SK-N-SH (cell line): ENCODE data around the gene UCMA. TPM values are rescaled to one million over a fixed set of nuclear protein-coding genes. Genes with fewer than 3 reads are reported as not detected.

Experiments used
- CTCF ChIA-PET: fragments of 300-600, 350-600 bp; formaldehyde crosslinking; extraction: SDS; loops from one replicate; lab custom pipeline; 2021; lab: Yijun Ruan, JAX
- POLR2A ChIA-PET: fragments of 350-600 bp; sonication (Branson Sonifier 250); formaldehyde crosslinking; extraction: SDS; loops from one replicate; lab custom pipeline; 2020; ENCODE audit warnings: antibody characterized with exemption, inconsistent platforms; lab: Yijun Ruan, JAX
- DNase-seq: peaks from one replicate; pipeline ENCODE4 v3.0.0; 2012
- H2AFZ ChIP-seq: fragments of 200-600 bp; sonication (generic); 2 replicates; pipeline ENCODE4 v1.8.1; 2016; ENCODE audit warnings: antibody characterized with exemption, mild to moderate bottlenecking, low read depth
- H3F3A ChIP-seq: fragments of 200-600 bp; sonication (generic); replicated peaks from 2 replicates; pipeline ENCODE3; 2016; ENCODE audit warnings: antibody characterized with exemption, mild to moderate bottlenecking; ENCODE audit not compliant: insufficient read depth
- H3K27ac ChIP-seq, 2 experiments: fragments of 200-500 bp in 1 of 2; fragments of 200-600 bp in 1 of 2; sonication (Bioruptor generic) in 1 of 2; sonication (generic), shearing (Covaris generic) in 1 of 2; 2 replicates each; pipeline versions ENCODE4 v1.5.1 to v1.6.1; 2014 to 2016; ENCODE audit warnings: low read depth in 2 of 2, inconsistent platforms in 1 of 2, low read length in 1 of 2, mild to moderate bottlenecking in 1 of 2, mixed read lengths in 1 of 2
- H3K27me3 ChIP-seq: fragments of 200-600 bp; sonication (generic), shearing (Covaris generic); 2 replicates; pipeline ENCODE4 v1.6.1; 2016; ENCODE audit warnings: mixed run types; ENCODE audit not compliant: insufficient read depth
- H3K36me3 ChIP-seq, 2 experiments: fragments of 200-500 bp in 1 of 2; fragments of 200-600 bp in 1 of 2; sonication (Bioruptor generic) in 1 of 2; sonication (generic) in 1 of 2; replicated peaks in 1 of 2; 2 replicates each; pipeline versions ENCODE3 to v1.5.1; 2014 to 2016; ENCODE audit warnings: low read length in 1 of 2, mild to moderate bottlenecking in 1 of 2; ENCODE audit not compliant: insufficient read depth in 2 of 2, control insufficient read depth in 1 of 2
- H3K4me1 ChIP-seq, 2 experiments: fragments of 200-500 bp in 1 of 2; fragments of 200-600 bp in 1 of 2; sonication (Bioruptor generic) in 1 of 2; sonication (generic), shearing (Covaris generic) in 1 of 2; 2 replicates each; pipeline versions ENCODE4 v1.5.1 to v1.6.1; 2014 to 2016; ENCODE audit warnings: low read depth in 1 of 2, low read length in 1 of 2, mixed run types in 1 of 2; ENCODE audit not compliant: insufficient read depth in 2 of 2, control insufficient read depth in 1 of 2
- H3K4me2 ChIP-seq: fragments of 200-600 bp; sonication (generic), shearing (Covaris generic); 2 replicates; pipeline ENCODE4 v1.6.1; 2017; ENCODE audit warnings: mixed run types
- H3K4me3 ChIP-seq, 2 experiments: fragments of 200-500 bp in 1 of 2; fragments of 200-600 bp in 1 of 2; sonication (Bioruptor generic) in 1 of 2; sonication (generic), shearing (Covaris generic) in 1 of 2; 2 replicates each; pipeline versions ENCODE4 v1.5.1 to v1.8.1; 2014 to 2016; ENCODE audit warnings: low read depth in 2 of 2, inconsistent platforms in 1 of 2, low read length in 1 of 2, mild to moderate bottlenecking in 1 of 2, mixed read lengths in 1 of 2, moderate library complexity in 1 of 2
- H3K79me2 ChIP-seq: fragments of 200-600 bp; sonication (generic); 2 replicates; pipeline ENCODE4 v1.8.1; 2017; ENCODE audit warnings: mild to moderate bottlenecking; ENCODE audit not compliant: insufficient read depth
- H3K9ac ChIP-seq: fragments of 200-600 bp; sonication (generic); 2 replicates; pipeline ENCODE4 v1.6.1; 2017; ENCODE audit warnings: mixed run types
- H3K9me2 ChIP-seq: fragments of 200-600 bp; sonication (generic); 2 replicates; pipeline ENCODE4 v1.6.1; 2017; ENCODE audit warnings: mixed run types
- H3K9me3 ChIP-seq: fragments of 200-600 bp; sonication (generic); 2 replicates; pipeline ENCODE4 v1.6.1; 2017; ENCODE audit warnings: mixed run types, mild to moderate bottlenecking, moderate library complexity
- H4K20me1 ChIP-seq: fragments of 200-600 bp; sonication (generic); 2 replicates; pipeline ENCODE4 v1.6.1; 2017; ENCODE audit warnings: mild to moderate bottlenecking, mixed run types; ENCODE audit not compliant: insufficient read depth
- CHD2 ChIP-seq: fragments of 150-350 bp; IDR thresholded peaks from 2 replicates; pipeline ENCODE4 v1.6.1; 2018; ENCODE audit warnings: low read length; ENCODE audit not compliant: partially characterized antibody
- JUND ChIP-seq: IDR thresholded peaks from 2 replicates; pipeline ENCODE4 v1.4.0; 2012
- TEAD4 ChIP-seq: IDR thresholded peaks from 2 replicates; pipeline ENCODE4 v1.4.0; 2012; ENCODE audit warnings: mild to moderate bottlenecking, borderline replicate concordance; ENCODE audit not compliant: insufficient read depth
- YY1 ChIP-seq: IDR thresholded peaks from 2 replicates; pipeline ENCODE4 v1.4.0; 2012; ENCODE audit warnings: low read depth, mild to moderate bottlenecking
- WGBS: methylation state at CpG from one replicate; pipeline ENCODE4 v1.1.6; 2017; ENCODE audit warnings: low lambda C conversion rate; 5-methylcytosine and 5-hydroxymethylcytosine counted together
- polyA plus RNA-seq, 3 experiments: library from polyadenylated mRNA; depleted of rRNA; stranded (reverse); fragments of >200 nt; gene quantifications; 2 replicates each; pipeline ENCODE4 v1.2.3, GENCODE V29; 2012
- TF ChIP-seq, protein P1 (sequence below): IDR thresholded peaks from 2 replicates; pipeline ENCODE4 v1.6.1; 2012; ENCODE audit warnings: mild to moderate bottlenecking, low read depth, low read length, moderate library complexity
- TF ChIP-seq, protein P2 (sequence below): fragments of 200-600 bp; sonication (generic); IDR thresholded peaks from 2 replicates; pipeline ENCODE4 v1.6.1; 2017; ENCODE audit warnings: antibody characterized with exemption, mild to moderate bottlenecking, moderate library complexity

UCMA gene
- polyA plus RNA-seq, 1 of the 3 experiments (the other 2 are of a cell fraction): not detected

GRCh38 chr10:13224210-13224995 lies 9.8 kb downstream of the UCMA start:
- POLR2A ChIA-PET: no interaction called here
- Histone ChIP-seq H3K79me2 (no peaks in the 10 kb centered on the region), H3K4me1 (no peaks in the 10 kb centered on the region), H3K27me3 (no peaks in the 10 kb centered on the region), H3K4me2 (no peak overlapping the region), H3K9me3 (no peaks in the 10 kb centered on the region), H3K36me3 (no peaks in the 10 kb centered on the region), H2AFZ (no peak overlapping the region), H4K20me1 (no peaks in the 10 kb centered on the region), H3K27ac (no peak overlapping the region), H3K9me2 (no peaks in the 10 kb centered on the region), H3F3A (no peaks in the 10 kb centered on the region), H3K9ac (no peak overlapping the region), H3K4me3 (no peak overlapping the region)
- no peak for TF ChIP-seq CHD2
- TF ChIP-seq, protein P1, sequence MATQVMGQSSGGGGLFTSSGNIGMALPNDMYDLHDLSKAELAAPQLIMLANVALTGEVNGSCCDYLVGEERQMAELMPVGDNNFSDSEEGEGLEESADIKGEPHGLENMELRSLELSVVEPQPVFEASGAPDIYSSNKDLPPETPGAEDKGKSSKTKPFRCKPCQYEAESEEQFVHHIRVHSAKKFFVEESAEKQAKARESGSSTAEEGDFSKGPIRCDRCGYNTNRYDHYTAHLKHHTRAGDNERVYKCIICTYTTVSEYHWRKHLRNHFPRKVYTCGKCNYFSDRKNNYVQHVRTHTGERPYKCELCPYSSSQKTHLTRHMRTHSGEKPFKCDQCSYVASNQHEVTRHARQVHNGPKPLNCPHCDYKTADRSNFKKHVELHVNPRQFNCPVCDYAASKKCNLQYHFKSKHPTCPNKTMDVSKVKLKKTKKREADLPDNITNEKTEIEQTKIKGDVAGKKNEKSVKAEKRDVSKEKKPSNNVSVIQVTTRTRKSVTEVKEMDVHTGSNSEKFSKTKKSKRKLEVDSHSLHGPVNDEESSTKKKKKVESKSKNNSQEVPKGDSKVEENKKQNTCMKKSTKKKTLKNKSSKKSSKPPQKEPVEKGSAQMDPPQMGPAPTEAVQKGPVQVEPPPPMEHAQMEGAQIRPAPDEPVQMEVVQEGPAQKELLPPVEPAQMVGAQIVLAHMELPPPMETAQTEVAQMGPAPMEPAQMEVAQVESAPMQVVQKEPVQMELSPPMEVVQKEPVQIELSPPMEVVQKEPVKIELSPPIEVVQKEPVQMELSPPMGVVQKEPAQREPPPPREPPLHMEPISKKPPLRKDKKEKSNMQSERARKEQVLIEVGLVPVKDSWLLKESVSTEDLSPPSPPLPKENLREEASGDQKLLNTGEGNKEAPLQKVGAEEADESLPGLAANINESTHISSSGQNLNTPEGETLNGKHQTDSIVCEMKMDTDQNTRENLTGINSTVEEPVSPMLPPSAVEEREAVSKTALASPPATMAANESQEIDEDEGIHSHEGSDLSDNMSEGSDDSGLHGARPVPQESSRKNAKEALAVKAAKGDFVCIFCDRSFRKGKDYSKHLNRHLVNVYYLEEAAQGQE: peak; percentile 85
- DNase-seq: no peak
- WGBS: 81% methylated on average over 6 of the region's 11 CpGs
- CTCF ChIA-PET: interaction anchor here (1.3 to 1.7 kb wide), 3 partner anchors 9 to 78 kb away, joined by 3 to 5 read pairs (median 3); partner anchors contain the start of gene UCMA

GRCh38 chr10:13223241-13223640 lies 10.9 kb downstream of the UCMA start:
- DNase-seq: no peak
- H3K9me2 ChIP-seq: no peaks in the 10 kb centered on the region
- H3K36me3 ChIP-seq: no peaks in the 10 kb centered on the region
- no peaks in the 10 kb centered on the region for H3K27me3 ChIP-seq
- H3K9ac ChIP-seq: no peak overlapping the region
- H3K4me3 ChIP-seq: no peak overlapping the region
- H2AFZ ChIP-seq: no peak overlapping the region
- CTCF ChIA-PET: no interaction called here
- TF ChIP-seq YY1 (no peak), TEAD4 (no peak), JUND (no peak)
- TF ChIP-seq, protein P2, sequence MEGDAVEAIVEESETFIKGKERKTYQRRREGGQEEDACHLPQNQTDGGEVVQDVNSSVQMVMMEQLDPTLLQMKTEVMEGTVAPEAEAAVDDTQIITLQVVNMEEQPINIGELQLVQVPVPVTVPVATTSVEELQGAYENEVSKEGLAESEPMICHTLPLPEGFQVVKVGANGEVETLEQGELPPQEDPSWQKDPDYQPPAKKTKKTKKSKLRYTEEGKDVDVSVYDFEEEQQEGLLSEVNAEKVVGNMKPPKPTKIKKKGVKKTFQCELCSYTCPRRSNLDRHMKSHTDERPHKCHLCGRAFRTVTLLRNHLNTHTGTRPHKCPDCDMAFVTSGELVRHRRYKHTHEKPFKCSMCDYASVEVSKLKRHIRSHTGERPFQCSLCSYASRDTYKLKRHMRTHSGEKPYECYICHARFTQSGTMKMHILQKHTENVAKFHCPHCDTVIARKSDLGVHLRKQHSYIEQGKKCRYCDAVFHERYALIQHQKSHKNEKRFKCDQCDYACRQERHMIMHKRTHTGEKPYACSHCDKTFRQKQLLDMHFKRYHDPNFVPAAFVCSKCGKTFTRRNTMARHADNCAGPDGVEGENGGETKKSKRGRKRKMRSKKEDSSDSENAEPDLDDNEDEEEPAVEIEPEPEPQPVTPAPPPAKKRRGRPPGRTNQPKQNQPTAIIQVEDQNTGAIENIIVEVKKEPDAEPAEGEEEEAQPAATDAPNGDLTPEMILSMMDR: no peak
- TF ChIP-seq, all 33 proteins: peak for 0
- H3F3A ChIP-seq: no peaks in the 10 kb centered on the region
- 80% methylated on average over 9 of the region's 9 CpGs for WGBS
- no peak overlapping the region for H3K27ac ChIP-seq
- H4K20me1 ChIP-seq: no peaks in the 10 kb centered on the region
- no peaks in the 10 kb centered on the region for H3K4me1 ChIP-seq
- H3K9me3 ChIP-seq: no peaks in the 10 kb centered on the region
- H3K79me2 ChIP-seq: no peaks in the 10 kb centered on the region
- H3K4me2 ChIP-seq: no peak overlapping the region
- POLR2A ChIA-PET: no interaction called here
